Stimulated activated CD8-positive, alpha-beta memory T cell treated with anti-CD3 and anti-CD28 coated beads, Interleukin-4, amount 100 ng/mL, for 48 hours (primary cell): Measurements from ENCODE around the gene DYNLT2B.
"Not testable (repeated sequence)": the region's sequence is repeated elsewhere in the genome, so short reads cannot be mapped to it uniquely, and the experiment has no call there.

Source experiments
- DNase-seq: peaks from one replicate; pipeline ENCODE4 v3.0.0-alpha.2; 2020

DYNLT2B gene

GRCh38 chr3:196268284-196269163 is 49.5 kb downstream of the DYNLT2B start:
- DNase-seq, result no peak

GRCh38 chr3:196263819-196264218 is 54.2 kb downstream of the DYNLT2B start:
- DNase-seq, result no peak

GRCh38 chr3:196260784-196261183 is 57.3 kb downstream of the DYNLT2B start:
- no peak for DNase-seq

GRCh38 chr3:196255776-196256175 is 62.3 kb downstream of the DYNLT2B start:
- no peak for DNase-seq

- no peak for DNase-seq
Observed at GRCh38 chr3:196254376-196255283, 63.4 kb downstream of the DYNLT2B start.

GRCh38 chr3:196251918-196252317 is 66.1 kb downstream of the DYNLT2B start:
- DNase-seq, result no peak

GRCh38 chr3:196246612-196247308 is 71.3 kb downstream of the DYNLT2B start:
- no peak for DNase-seq

- DNase-seq, result not testable (repeated sequence)
Observed at GRCh38 chr3:196244166-196244565, 73.9 kb downstream of the DYNLT2B start.

GRCh38 chr3:196241704-196242103 is 76.3 kb downstream of the DYNLT2B start:
- no peak for DNase-seq
